Urinary bladder (tissue), 4 donors: ENCODE data around the gene F3. TPM values are rescaled to one million over a fixed set of nuclear protein-coding genes. Genes with fewer than 3 reads are reported as not detected.

Source experiments
- DNase-seq: peaks from one replicate; pipeline ENCODE4 v3.0.0-alpha.2; 2015; ENCODE audit errors: extremely low spot score
- H3K27ac ChIP-seq: one replicate; pipeline ENCODE4 v1.5.1; 2013; ENCODE audit warnings: low read depth, mild to moderate bottlenecking, moderate library complexity
- H3K36me3 ChIP-seq: one replicate; pipeline ENCODE4 v1.6.1; 2013; ENCODE audit warnings: mild to moderate bottlenecking, moderate library complexity; ENCODE audit not compliant: insufficient read depth
- H3K4me1 ChIP-seq: one replicate; pipeline ENCODE4 v1.6.1; 2013; ENCODE audit warnings: mild to moderate bottlenecking, moderate library complexity; ENCODE audit not compliant: insufficient read depth
- H3K4me3 ChIP-seq: one replicate; pipeline ENCODE4 v1.5.1; 2013; ENCODE audit warnings: low read depth, low read length
- WGBS: extraction: QIAGEN DNeasy Blood & Tissue Kit; methylation state at CpG from one replicate; pipeline ENCODE4 v1.1.7; 2013; 5-methylcytosine and 5-hydroxymethylcytosine counted together
- polyA plus RNA-seq: library from polyadenylated mRNA; stranded (reverse); fragments of 200-250 nt; gene quantifications from one replicate; pipeline ENCODE4 v1.2.3, GENCODE V29; 2013
- total RNA-seq: library from RNA; depleted of rRNA; stranded (reverse); fragments of >200 nt; gene quantifications from one replicate; pipeline ENCODE4 v1.2.3, GENCODE V29; 2014
- donor health status: healthy with polysubstance abuse.
- donor health status: healthy.

F3 gene
- total and polyA plus RNA-seq, 2 donors = 9.7 to 97.0 TPM

DNA sequence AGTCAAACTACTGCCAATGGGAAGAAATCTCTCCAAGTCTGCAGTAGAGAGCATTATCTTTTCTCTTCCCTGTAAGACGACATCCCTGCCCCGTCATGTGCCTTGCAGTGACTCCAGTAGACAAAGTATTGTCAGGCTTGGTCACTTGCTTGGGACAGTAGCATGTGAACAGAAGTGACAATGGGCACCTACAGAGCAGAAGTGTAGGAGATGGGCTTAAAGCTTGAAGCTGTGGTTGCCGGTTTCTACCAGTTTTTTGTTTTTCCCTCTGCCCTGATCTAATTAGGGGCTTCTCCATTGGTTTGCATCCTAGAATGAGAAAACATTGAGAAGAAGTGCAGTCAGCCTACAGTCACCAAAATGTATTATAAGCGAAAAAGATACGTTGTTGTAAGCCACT is 12.7 kb downstream of the F3 start:
- DNase-seq = no peak
- no peaks in the 10 kb centered on the region for H3K36me3 ChIP-seq
- no peak overlapping the region for H3K27ac ChIP-seq
- 93% methylated on average over 5 of the region's 5 CpGs for WGBS
- no peaks in the 10 kb centered on the region for H3K4me1 ChIP-seq
- H3K4me3 ChIP-seq = no peak overlapping the region

DNA sequence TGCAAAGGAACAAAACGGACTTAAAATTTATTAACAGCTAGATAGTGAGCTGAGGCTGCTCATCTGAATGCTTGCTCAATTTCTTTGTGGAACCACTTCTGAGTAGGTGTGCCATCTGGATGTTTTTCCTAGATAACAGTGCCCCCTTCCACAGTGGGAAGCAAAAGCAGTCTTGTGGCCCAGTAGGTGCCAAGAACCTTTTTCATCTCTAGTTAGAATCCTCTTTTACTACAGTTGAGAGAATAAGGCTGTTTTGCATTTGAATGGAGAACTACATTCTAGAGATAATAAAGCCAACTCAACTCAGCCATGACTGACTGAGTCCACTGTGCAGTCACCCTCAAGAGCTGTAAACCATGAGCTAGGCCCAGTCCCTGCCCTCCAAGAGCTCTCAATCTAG is 13.3 kb downstream of the F3 start:
- DNase-seq = no peak
- no peak overlapping the region for H3K4me3 ChIP-seq
- no peaks in the 10 kb centered on the region for H3K36me3 ChIP-seq
- 86% methylated on average over 1 of the region's 1 CpG for WGBS
- no peaks in the 10 kb centered on the region for H3K4me1 ChIP-seq
- H3K27ac ChIP-seq = no peak overlapping the region

DNA sequence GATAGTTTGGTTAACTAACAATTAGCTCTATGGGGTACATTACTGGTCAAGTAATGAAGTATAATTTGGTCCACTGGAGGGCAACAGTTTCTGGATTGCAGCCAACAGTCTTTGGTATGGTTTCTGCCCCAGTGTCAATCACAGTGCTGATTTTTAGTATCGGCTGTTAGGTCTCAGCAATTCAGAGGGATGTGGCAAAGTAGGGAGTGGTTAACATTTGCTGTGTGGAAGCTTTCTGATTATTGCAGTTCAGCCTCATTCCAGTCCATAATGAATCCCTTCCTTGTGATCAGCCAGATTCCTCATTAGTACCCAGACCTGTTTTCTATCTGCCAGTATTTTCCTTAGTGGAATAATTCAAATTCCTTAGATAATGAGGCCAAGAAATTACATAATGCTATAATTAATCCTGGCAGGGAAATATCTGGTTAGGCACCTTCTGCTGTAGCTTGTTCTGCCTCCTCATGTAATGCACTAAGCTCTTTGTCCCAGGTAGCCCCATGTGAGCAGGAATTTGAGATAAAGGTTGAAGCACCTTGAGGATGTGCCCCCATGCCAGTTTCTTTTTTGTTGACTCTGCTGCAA is 14.0 kb downstream of the F3 start:
- Histone ChIP-seq H3K36me3 (no peaks in the 10 kb centered on the region), H3K27ac (no peak overlapping the region), H3K4me3 (no peak overlapping the region), H3K4me1 (no peaks in the 10 kb centered on the region)
- DNase-seq = no peak
- 68% methylated on average over 1 of the region's 1 CpG for WGBS

DNA sequence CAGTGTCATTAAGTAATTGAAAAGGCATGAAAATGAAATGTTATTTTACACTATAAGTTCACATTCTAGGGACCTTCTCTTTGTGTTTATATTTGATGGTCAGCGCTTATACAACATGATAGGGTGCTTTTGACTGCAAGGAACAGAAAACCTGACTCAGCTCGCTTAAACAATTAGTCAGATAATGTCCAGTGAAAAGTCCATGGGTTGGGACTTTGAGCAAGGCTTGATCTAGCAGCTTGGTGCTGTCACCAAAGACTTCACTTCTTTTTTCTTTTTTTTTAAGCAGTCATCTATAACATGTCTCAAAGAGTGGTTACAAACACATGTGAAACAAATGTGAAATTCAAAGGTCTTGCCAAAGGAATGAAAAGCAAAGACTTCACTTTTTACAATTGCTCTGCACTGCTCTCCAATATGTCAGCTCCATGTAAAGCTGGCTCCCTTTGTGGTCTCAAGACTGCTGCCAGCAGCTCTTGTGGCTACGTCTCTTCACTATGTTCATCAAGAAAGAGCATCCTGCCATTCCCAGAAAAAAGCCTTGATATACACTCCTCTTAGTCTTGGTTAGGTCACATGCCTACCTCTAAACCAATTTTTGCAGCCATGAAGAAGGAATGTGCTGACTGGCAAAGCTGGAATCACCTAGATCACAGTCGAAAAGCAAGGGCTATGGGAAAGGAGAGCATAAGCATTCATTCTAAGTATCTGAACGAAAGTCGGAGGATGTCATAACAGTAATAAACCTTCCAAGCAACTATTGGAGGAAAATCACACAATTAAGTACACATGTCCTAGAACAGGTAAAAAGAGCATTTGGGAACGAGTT is 15.2 kb downstream of the F3 start:
- no peak for DNase-seq
- no peak overlapping the region for H3K4me3 ChIP-seq
- no peak overlapping the region for H3K27ac ChIP-seq
- WGBS = 92% methylated on average over 7 of the region's 7 CpGs
- no peaks in the 10 kb centered on the region for H3K4me1 ChIP-seq
- H3K36me3 ChIP-seq = no peaks in the 10 kb centered on the region

DNA sequence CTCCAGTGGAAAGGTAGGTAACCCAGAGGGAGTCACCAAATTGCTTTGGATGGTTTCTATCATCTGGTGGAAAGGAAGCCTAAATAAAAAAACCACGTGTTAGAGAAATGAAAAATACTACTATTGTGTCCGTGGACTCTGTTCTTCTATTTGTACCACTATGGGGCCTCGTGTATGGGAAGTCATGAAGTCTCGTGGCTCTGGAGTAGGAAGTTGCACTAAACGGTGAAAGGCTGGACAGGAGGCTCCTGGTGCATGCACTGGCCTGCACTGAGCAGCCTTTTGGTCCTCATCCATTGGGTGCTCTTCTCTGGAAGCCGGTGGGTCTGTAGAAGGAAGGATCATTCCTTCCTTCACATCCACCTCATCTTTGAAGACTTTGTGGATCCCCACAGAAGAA is 17.0 kb downstream of the F3 start:
- 91% methylated on average over 6 of the region's 6 CpGs for WGBS
- Histone ChIP-seq H3K36me3 (no peaks in the 10 kb centered on the region), H3K27ac (no peak overlapping the region)

DNA sequence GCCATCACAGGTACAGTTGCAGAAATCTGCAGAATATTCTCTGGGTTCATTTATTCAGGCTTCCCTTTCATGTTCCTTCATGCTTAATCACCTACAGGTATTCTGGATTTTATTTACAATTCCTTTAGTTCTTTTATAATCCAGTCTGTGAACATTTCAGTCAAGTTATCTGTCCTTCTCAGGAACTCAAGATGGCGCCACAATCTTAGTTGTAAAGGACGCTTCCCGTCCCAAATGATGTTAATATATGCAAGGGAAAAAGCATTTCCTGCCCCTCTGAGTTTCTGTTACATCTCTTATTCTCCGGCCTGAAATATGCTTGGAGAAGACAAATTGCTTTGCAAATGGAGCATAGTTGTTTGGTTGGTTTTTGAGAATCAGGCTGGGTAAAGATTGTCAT is 19.3 kb downstream of the F3 start:
- Histone ChIP-seq H3K4me3 (no peak overlapping the region), H3K27ac (no peak overlapping the region), H3K4me1 (no peaks in the 10 kb centered on the region), H3K36me3 (no peaks in the 10 kb centered on the region)
- peak; percentile 45 for DNase-seq
- WGBS = 14% methylated on average over 4 of the region's 4 CpGs

More for the DNA sequence above, 17.0 kb downstream of the F3 start:
- Histone ChIP-seq H3K4me1 (no peaks in the 10 kb centered on the region), H3K4me3 (no peak overlapping the region)
- no peak for DNase-seq

DNA sequence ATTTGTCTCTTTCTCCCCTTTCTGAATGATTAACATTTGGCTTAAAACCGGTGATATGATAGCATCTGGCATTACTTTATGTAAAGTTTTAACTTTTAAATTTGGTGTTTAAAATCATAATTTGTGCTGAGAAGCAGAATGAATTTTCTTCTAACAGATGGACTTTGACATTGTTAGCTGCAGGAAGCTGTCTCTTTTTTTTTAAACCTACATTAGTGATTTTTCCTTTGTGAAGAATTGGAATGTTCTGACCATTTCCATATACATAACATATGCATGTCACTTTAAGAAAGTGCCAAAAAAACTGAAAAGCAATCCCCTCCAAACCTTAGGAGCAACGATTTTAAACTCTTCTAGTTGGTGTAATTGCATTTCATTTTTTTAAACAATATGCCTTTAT is 22.2 kb downstream of the F3 start:
- no peaks in the 10 kb centered on the region for H3K4me1 ChIP-seq
- H3K27ac ChIP-seq = no peak overlapping the region
- H3K36me3 ChIP-seq = no peaks in the 10 kb centered on the region
- no peak overlapping the region for H3K4me3 ChIP-seq
- no peak for DNase-seq
- WGBS = 63% methylated on average over 2 of the region's 2 CpGs

DNA sequence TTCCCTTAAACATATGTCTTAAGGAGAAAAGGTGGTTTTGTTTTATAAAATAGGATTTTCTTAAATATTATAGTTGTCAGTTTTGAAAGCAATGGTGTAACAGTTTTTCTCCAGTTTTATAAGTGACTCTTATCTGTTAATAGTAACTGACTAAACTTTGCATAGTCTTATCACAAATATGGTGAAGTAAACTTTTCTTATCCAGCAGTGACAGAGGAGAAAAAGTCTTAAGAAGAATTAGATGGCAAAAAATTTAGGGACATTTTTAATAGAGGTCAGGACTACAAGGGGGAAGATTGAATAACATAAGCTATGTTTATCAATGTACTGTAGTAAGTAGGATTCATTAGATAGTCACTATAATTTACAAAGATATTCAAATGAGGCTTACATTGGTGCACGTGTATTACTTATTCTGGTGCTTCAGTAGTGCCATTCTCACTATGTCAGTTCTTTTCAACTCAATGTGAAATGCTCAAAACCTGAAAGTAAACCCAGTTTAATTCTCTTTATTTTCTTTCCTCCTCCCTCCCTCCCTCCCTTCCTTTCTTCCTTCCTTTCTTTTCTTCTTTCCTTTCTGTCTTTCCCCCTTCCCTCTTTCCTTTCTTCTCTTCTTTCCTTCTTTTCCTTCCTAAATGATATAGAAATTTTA is 26.1 kb downstream of the F3 start:
- no peak for DNase-seq
- Histone ChIP-seq H3K27ac (no peak overlapping the region), H3K4me3 (no peak overlapping the region), H3K36me3 (no peaks in the 10 kb centered on the region), H3K4me1 (no peaks in the 10 kb centered on the region)
- 84% methylated on average over 1 of the region's 1 CpG for WGBS

DNA sequence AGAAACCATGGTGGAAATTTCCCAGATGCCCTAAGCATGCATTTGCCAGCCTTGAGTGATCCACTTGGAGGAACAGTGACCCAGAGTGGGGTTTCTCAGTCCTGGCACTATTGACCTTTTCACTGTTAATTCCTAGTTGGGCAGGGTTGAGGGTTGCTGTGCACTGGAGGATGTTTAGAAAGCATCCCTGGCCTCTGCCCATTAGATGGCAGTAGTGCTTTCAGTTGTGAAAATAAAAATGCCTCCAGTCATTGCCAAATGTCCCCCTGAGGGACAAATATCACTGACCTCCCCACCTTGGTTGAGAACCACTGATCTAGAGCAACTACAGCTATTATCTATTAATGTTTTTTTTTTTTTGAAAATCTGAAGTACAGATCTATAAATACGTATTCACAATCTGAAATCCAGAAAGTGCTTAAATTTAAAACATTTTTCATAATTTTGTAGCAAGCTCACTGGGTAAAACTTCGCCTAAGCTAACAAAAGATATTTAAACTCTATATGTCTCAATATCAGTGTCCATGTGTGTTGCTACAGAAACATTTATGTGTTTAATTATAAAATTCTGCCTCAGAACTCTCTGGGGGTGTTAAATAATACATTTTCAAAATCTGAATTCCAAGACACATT is 27.3 kb downstream of the F3 start:
- H3K36me3 ChIP-seq = no peaks in the 10 kb centered on the region
- H3K27ac ChIP-seq = no peak overlapping the region
- no peak overlapping the region for H3K4me3 ChIP-seq
- WGBS = 97% methylated on average over 2 of the region's 2 CpGs
- H3K4me1 ChIP-seq = no peaks in the 10 kb centered on the region
- DNase-seq = no peak

DNA sequence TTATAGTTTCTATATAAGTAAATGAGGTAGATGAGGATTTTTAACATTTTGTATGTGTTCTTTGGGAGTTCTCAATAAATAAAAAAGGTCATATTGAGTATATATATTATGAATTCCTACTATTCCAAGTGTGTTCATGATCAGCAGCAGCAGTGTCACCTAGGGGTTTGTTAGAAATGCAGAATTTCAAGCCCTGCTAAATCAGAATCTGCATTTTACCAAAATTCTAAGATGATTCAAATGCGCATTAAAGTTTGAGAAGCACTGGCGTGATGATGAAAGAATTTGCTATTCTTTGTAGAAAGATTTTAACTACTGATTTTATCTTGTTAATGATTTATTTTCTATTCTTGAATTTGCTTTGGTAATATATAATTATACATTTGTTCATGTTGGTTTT is 28.7 kb downstream of the F3 start:
- 98% methylated on average over 2 of the region's 2 CpGs for WGBS
- no peak for DNase-seq
- H3K36me3 ChIP-seq = no peaks in the 10 kb centered on the region
- H3K4me3 ChIP-seq = no peak overlapping the region
- H3K4me1 ChIP-seq = no peaks in the 10 kb centered on the region
- no peak overlapping the region for H3K27ac ChIP-seq

DNA sequence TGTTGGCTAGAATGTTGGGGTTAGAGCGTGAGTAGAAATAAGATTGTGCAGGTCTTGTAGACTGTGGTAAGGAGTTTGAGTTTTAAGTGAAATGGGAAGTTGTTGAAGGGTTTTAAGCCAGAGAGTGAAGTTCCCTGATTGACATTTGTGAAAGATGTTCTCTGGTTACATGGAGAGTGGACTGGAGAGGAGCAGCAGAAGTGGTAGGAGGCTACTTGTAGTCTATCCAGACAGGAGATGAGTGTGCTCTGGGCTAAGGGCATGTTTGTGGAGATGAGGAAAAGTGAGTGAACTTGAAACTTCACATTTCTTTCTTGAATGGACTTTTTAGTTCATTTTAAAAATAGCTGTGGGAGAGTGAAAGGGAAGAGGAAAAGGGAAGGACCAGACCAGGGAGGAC is 37.0 kb downstream of the F3 start:
- peaks cover 3% of the 10 kb centered on the region for H3K36me3 ChIP-seq
- H3K27ac ChIP-seq = no peak overlapping the region
- no peak overlapping the region for H3K4me3 ChIP-seq
- 97% methylated on average over 1 of the region's 1 CpG for WGBS
- no peaks in the 10 kb centered on the region for H3K4me1 ChIP-seq
- DNase-seq = no peak

DNA sequence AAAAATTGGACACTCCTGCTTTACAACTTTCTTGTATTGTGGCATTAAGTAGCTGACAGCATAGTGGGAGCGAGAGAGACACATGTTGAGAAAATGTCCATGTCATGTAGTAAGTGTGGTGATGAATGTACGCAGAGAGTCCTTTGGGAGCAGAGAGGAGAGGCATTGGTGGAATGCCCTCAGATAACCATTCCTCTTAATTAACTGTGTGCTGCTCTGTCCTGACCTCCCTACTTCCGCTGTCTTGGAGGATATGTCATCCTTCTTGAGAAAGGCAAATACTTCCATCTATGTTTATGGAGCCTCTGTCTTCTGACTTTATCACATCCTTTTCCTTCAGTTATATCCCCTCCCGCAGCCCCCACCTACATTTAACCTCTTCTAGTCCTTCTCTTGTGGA is 38.4 kb downstream of the F3 start:
- no peaks in the 10 kb centered on the region for H3K4me1 ChIP-seq
- H3K4me3 ChIP-seq = no peak overlapping the region
- H3K27ac ChIP-seq = no peak overlapping the region
- peaks cover 3% of the 10 kb centered on the region for H3K36me3 ChIP-seq
- no peak for DNase-seq
- WGBS = 83% methylated on average over 4 of the region's 4 CpGs

DNA sequence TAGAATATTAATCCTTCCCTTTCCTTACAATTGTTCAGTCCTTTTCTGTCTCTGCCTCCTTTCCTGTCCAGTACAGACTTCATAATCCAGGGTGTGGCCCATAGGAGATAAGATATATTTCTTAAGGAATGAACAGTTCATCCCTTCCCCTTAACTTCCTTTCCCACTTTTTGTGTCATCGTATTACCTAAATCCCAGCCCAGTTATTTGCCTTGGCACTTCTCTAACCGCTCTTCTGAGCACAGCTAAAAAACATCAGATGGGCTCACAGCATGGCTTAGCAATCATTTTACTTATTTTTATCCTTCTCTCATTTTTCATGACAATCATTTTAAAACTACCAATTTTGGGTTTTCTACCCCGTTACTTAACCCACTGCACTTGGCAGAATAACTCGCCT is 39.6 kb downstream of the F3 start:
- 88% methylated on average over 4 of the region's 4 CpGs for WGBS
- no peak overlapping the region for H3K27ac ChIP-seq
- H3K4me1 ChIP-seq = no peaks in the 10 kb centered on the region
- H3K4me3 ChIP-seq = no peak overlapping the region
- no peak for DNase-seq
- H3K36me3 ChIP-seq = peaks cover 3% of the 10 kb centered on the region

DNA sequence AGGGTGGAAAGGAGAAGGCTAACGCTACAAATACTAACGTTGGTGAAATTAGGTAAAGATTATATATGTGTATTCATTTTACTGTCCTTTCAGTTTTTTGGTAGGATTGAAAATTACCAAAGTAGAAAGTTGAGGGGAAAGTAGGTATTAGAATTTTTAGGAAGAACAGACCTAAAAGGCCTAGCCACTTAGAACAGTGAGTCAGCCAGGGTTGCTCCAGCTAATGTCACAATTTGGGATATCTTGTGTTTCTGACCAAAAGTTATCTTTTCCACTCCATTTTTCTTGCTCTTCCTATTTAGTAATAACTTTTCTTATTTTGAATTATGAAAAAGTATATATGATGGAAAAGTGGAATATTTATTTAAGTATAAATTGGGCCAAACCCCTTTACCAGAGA is 40.1 kb downstream of the F3 start:
- 87% methylated on average over 2 of the region's 2 CpGs for WGBS
- no peak for DNase-seq
- peaks cover 3% of the 10 kb centered on the region for H3K36me3 ChIP-seq

More for the DNA sequence above, 40.1 kb downstream of the F3 start:
- Histone ChIP-seq H3K4me3 (no peak overlapping the region), H3K27ac (no peak overlapping the region), H3K4me1 (no peaks in the 10 kb centered on the region)
